Measurements from ENCODE around the gene XRCC5.
"Not testable (repeated sequence)": the region's sequence is repeated elsewhere in the genome, so short reads cannot be mapped to it uniquely, and the experiment has no call there.

Gene XRCC5

DNA sequence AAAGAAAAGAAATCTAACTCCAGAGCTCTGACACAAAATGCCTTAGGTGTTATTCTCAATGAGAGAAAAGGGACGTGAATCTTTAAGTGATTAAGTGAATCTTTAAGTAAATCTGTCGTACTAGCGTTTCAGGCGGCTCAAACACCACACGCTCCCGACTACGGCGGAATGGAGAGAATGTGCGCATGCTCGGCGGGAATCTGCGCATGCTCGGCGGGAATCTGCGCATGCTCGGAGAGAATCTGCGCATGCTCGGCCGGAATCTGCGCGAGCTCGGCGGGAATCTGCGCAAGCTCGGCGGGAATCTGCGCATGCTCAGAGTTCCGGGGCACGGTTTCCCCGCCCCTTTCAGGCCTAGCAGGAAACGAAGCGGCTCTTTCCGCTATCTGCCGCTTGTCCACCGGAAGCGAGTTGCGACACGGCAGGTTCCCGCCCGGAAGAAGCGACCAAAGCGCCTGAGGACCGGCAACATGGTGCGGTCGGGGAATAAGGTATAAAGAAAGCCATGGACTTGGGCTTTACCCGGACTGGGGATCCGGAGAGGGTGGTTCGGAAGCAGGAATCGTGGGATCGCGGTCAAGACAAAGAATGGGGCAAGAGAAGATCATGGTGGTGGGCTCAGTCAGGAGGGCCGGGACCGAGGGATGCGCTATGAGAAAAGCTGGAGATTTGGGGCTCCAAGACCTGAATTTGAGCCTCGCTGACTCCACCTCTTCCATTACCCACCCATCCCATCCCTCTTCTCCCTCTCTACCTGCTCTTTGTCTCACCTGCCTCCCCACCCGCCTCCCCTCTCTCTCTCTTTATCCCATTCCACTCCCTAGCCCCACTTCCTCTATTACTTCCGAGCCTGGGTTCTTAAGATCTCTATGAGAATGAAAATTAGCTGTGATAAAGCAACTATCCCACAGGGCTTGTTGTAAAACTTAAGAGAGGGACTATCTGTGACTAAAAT lies at the start of gene XRCC5:
XRCC5 (plus strand) TSS at position 382 of the 955 bp plus-strand sequence; CDS start at position 471, 89 bp downstream.
- DNase-seq (ENCODE audit: low spot score): peak; percentile 98

DNA sequence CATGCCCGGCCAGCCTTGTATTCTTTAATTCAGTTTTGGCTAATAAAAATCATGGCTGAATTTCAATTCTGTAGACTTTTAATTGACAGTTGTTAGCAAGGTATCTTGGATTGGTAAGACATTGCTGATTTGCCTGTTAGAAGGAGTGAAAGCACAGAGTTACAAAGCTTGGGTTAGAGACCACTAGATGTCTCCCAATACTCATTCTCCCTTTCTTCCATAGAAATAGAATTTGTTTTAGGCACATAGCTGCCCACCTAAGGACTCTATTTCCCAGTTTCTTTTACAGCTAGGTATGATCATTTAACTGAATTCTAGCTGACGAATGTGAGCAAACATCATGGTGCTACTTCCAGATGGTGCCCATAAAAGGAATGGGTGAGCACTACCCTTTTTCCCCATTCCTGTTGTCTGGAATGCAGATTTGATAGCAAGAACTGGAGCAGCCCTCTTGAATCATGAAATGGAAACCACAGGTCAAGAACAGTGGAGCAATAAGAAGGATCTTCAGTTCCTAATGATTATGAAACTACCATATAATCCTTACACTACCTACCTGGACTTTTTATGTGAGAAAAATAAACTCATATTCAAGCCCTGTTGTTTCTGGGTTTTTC lies 45.0 kb upstream of the XRCC5 start:
- peak; percentile 19 for DNase-seq (ENCODE audit: low spot score)

DNA sequence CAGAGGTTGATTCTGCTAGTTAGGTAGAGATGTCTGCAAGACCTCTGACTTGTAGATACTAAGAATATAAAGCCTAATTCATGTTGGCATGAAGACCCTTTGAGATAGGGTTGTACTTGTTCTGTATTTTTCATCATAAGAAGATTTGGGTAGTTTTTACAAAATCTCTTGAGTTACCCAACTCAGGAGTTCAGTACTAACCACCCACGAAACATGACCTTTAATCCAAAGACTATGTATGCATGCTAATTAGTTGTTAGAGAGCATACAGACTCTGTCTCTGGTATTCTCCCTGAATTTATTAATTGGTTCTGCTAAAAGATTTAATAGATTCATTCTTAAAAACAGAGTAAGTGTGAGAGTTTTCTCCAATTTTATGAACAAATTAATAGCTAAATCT lies 44.5 kb upstream of the XRCC5 start:
- DNase-seq (ENCODE audit: low spot score): no peak

DNA sequence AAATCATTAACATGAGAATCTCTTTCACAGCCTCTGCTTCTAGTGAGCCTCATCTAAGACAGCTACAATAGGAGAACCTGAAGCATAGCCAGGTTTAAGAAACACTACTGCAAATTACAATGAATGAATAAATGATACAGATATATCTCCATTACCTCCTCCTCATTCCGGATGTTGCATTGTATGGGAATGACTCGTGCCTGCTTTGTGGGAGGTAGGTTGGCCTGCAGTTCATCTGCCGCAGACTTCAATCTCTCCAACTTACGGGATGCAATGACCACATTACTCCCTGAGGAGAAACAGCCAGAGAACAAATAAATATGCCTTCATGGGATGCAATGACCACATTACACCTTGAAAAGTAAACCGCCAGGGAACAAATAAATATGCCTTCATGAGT lies 42.9 kb upstream of the XRCC5 start:
- peak; percentile 22 for DNase-seq (ENCODE audit: low spot score)

DNA sequence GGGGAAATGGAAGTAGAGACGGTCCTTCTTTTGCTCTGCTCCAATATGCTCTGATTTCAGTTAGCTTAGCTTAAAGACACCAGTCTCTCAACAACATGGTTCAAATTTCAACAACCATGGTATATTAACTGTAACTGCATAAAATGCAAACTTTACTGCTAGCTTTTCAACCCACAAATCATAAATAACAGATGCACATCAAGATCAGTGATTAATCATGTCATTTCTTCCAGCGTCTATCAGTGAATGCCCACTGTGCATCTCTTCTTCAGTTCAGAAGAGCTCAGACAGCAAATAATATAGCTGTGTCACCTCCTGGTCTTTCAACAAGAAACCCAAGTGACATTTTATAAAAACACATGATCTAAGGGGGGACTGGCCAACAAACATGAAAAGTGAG lies 40.1 kb upstream of the XRCC5 start:
- DNase-seq (ENCODE audit: low spot score): no peak

DNA sequence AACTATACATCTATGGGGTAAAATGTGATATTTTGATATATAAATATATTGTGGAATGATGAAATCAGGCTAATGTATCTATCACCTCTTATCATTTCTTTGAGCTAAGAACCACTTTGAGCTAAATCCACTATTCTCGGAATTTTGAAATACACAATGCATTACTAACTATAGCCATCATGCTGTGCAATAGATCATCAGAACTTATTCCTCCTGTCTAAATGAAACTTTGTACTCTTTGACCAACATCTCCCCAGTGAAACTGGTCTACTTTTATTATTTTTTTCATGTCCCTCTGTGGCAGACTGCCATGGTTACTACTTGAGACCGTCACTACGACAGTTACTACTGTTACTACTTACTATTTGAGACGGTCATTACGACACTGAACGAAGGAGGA lies 39.0 kb upstream of the XRCC5 start:
- DNase-seq (ENCODE audit: low spot score): no peak

DNA sequence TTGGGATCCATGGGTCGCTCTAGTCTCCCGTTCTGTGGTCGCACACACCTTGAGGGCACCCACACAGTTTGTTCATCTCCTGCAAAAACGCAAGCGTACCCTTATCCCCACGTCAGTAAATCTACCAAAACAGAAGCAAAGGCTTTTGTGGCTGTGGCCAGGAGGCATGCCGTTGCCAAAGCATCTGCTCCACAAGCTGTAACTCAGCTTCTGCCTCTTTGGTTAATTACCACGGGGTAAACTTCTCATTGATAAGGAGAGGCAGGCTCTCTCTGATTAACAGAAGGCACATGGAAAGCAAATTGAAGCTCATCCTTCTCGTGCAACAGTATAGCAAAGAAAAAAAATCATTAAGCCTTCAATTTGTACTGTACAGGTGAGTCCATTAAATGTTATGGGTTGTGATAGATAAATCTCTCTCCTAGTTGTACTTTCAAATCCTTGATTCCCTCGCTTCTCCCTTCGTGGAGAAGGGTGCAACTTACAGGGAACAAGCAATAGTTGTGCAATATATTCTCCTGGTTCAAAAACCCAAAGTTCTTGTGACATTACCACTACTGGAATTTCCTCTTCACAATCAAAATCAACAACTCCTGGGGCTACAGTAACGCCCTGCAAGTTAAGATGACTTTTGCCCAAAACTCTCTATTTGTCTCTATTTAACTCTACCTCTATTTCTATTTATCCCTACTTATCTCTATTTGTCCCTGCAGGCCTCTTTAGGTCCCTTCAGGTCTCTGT lies 37.9 kb upstream of the XRCC5 start:
- no peak for DNase-seq (ENCODE audit: low spot score)

DNA sequence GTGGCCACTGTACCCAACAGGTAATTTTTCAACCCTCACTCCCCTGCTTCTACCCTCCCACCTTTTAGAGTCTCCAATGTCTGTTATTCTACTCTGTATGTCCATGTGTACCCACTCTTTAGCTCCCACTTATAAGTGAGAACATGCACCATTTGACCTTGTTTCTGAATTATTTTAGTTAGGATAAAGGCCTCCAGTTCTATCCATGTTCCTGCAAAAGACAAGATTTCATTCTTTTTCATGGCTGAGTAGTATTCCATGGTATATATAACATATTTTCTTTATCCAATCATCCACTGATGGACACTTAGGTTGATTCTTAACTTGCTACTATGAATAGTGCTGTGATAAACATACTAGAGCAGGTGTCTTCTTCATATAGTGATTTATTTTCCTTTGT lies 36.7 kb upstream of the XRCC5 start:
- no peak for DNase-seq (ENCODE audit: low spot score)

DNA sequence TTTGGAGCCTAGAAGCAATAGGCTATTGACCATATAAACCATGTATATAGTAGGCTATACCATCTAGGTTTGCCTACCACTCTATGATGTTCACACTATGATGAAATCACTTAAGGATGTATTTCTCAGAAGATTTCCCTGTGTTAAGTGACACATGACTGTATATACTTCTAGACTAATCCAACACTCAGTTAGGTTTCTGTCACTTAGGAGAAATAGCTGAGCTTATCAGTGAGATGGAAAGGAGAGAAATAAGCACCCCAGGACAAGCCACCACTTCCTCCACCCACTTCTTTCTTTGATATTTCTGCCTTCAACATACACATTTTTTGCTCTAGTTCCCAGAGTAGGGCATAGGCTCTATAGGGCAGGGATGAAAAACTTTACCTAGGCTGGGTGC lies 35.4 kb upstream of the XRCC5 start:
- no peak for DNase-seq (ENCODE audit: low spot score)

DNA sequence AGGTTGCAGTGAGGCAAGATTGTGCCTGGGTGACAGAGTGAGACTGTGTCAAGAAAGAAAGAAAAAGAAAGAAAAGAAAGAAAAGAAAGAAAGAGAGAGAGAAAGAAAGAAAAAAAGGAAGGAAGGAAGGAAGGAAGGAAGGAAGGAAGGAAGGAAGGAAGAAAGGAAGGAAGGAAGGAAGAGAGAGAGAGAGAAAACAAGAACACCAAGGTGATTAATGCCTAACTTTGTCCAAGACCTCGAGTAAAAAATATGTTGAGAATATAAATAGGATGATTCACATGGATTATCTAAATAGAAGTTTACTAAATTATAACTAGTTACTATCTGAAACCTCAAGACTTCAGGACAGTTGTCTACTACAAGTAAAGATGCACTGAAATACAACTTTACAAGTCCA lies 34.8 kb upstream of the XRCC5 start:
- DNase-seq (ENCODE audit: low spot score): no peak

DNA sequence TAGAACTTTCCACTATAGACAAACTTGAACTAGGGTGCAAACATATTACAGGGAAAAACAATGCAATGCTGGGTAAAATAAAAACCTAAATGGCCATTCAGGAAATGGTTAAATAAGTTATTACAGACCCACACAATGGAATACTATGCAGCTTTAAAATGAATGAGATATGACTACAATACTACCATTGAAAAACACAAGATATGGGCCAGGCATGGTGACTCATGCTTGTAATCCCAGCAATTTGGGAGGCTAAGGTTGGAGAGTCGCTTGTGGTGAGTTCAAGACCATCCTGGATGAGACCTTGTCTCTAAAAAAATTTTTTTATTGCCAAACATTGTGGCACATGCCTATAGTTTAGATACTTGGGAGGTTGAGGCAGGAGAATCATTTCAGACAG lies 34.4 kb upstream of the XRCC5 start:
- DNase-seq (ENCODE audit: low spot score): no peak

DNA sequence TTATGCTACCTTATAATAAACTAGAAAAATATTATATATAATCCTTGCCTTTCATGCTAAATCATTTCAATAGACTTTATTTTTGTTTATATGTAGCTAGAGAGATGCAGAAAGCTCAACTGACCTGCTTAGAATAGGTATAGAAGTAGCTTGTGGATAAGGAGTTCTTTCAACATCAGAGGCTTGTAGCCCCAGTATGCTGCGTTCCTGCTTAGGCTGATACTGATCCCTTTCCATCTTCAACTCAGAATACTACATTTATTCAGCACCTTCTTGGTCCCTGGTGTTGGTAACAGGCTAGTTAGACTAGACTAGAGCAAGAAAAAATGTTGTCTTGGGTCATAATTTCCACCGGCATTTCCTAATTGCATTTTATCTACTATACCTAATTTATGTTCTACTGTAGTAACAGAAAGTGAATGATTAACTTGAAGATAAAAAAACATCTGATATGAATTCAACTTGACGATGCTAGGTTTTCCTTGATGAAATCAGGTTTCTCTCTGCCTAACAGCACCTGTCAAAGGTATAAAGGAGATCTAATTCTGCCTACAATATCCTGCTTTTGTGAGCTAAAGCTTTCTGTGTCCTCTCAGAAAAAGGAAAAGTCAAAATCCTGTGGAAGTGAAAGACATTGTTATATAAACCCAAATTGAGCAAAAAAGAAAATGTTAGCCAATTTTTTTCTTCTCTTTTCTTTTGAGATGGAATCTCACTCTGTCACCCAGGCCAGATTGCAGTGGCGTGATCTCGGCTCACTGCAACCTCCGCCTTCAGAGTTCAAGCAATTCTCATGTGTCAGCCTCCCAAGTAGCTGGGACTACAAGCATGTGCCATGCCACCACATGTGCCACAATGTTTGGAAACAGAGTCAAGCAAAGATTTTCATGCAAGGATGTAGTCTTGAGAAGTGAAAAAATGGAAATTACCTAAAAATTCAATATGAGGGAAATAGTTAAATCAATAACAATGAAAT lies 33.4 kb upstream of the XRCC5 start:
- no peak for DNase-seq (ENCODE audit: low spot score)

DNA sequence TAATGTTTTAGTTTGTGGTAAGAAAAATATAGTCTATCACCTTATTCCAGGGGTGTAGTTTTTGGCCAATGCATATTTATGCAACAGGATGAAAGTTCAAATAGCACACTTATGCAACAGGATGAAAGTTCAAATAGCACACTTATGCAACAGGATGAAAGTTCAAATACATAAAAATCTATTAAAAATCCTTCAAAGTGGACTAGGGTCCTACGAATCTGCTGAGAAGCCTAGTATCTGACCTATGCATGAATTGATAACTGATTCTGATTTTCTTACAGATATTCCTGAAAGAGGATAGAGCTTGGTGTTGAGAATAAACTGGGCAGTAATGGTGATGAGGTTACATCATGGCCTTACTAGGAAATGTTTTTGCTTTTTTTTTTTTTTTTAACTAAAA lies 30.4 kb upstream of the XRCC5 start:
- DNase-seq (ENCODE audit: low spot score): no peak

DNA sequence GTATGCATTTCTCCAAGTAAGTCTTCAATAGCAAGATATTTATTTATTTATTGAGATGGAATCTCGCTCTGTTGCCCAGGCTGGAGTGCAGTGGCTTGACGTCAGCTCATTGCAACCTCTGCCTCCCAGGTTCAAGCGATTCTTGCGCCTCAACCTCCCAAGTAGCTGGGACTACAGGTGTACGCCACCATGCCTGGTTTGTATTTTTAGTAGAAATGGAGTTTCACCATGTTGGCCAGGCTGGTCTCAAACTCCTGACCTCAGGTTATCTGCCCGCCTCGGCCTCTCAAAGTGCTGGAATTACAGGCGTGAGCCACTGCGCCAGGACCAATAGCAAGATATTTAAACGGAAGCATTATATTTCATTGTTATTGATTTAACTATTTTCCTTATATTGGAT lies 29.1 kb upstream of the XRCC5 start:
- not testable (repeated sequence) for DNase-seq (ENCODE audit: low spot score)

DNA sequence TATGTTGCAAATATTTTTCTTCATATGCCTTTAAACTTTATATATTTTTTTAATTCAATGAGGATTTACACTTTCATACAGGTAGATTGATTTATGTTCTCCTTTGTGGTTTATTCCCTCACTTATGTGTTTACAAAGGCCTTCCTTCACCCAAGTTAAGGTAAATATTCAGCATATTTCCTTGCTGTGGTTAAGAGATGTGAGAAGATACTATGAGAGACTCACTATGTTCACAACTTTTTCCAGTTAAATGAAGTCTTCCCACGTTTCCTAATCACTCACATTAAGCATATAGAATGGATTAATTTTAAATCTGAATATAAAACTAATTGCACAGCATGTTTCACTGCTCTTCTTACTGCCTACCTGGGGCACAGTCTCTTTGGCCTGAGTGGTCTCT lies 28.1 kb upstream of the XRCC5 start:
- no peak for DNase-seq (ENCODE audit: low spot score)

DNA sequence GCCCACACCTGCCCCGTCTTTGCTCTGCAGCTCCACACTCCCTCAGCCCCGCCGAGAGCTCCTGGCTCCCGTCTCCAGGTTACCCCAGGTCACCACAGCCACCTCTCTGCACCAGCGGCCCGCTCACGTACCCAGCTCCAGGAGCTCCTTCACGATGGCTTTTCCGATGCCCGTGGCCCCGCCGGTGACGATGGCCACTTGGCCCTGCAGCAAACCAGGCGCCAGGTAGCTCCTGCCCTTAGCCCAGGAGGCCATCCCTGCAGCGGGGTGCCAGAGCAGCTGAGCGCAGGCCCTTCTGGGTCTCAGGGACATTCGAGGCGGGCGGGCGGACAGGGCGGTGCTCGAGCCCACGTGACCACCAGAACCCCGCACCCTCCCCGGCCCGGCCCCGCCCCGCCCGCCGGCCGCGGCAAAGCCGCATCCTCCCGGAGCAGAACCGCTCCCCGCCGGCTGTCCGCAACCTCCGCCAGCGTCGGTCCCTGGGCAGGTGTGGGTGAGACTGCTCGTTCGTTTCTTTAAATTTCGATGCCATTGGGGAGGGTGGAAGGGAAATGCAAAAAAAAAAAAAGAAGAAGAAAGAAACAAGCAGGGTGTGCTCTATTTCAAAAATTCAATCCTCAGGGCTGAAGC lies 27.5 kb upstream of the XRCC5 start, which contains the start of the genes PECR and TMEM169:
PECR (minus strand) TSS at position 323 of the 630 bp plus-strand sequence; CDS start at position 255, 68 bp downstream.
TMEM169 (plus strand) TSS at position 433 of the 630 bp plus-strand sequence. CDS start 14,045 bp downstream, outside the sequence.
- DNase-seq (ENCODE audit: low spot score): peak; percentile 94

DNA sequence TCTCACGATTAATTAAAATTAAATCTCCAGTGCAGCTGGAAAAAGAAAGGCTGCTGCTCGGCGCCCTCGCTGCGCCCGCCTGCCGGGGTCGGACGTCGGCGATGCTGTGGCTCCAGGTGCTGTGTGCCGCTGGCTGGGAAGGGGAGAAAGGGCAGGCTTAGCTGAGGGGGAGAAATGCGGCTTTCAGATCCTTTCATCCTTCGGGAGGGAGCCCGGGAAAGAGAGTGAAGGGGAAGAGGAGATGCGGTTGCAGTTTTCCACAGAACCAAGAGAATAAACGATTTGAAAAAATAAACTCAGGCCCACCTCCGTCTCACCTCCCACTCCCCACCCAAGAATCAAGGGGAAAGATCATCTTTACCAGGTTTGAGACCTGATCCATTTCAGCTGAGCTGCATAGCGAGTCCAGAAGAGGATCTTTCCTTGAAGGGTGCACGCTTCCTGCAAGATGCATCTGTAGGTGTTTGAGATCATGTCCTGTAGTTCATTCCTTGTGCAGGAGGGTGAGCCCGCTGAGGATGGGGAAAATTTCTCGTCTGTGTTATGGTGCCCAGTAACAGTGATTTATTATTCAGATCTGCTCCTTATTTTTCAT lies 26.9 kb upstream of the XRCC5 start:
- peak; percentile 27 for DNase-seq (ENCODE audit: low spot score)

DNA sequence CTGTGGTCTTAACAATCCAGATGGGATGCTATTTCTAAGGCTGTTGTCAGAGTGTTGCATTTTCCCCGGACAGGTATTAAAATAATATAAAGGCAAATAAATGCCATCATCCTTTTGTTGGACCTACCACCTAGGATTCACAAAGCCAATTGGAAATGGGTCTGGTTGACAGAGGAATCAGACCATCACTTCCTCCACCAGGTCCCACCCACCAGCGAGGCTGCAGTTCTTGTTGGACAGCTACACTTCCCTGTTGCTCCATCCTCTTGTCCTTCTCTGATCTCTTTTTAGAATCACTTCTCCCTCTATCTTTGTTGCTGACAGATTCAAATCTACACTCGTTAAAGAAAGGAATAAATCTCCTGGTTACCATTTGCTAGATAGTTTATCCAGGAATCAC lies 26.3 kb upstream of the XRCC5 start:
- DNase-seq (ENCODE audit: low spot score): no peak

DNA sequence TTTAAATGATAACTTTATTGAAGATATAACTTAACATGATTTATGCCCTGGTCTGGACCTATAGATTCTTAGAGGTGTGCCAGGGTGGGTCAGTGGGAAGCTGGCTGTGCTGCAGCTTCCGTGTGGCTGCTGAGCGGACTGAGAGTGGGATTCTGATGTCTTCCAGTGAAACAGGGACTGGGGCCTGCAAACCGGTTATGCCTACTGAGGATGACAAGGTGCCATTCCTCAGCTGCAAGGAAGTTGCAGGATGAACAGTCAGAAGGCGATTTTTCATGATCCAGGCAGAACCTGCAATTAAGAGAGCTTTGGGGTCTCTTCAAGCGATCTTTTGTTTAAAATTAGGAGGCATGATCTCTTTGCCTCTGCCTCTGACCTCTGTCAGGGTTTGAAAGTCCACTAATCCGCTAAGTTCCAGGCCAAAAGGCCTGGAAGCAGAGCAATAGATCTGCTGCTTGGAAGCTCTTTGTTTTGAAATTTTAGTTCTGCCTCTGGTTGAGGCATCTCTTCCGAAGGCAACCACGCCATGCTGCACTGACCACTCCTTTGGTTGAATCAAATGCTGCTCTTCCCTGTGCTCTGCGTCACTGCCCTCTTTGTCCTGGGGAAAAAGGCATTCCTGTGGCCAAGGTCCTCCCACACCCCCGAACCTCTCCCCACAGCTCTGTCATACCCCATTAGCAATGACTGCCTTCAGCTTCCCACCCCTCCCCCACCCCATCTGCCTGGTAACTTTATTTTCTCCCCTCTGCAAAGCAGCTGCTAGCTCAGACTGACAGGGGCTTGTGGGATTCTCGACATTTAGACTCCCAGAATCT lies 25.5 kb upstream of the XRCC5 start:
- DNase-seq (ENCODE audit: low spot score): no peak
